Stimulated activated CD8-positive, alpha-beta memory T cell treated with anti-CD3 and anti-CD28 coated beads, Interleukin-7, amount 100 ng/mL, for 1 hour (primary cell): ENCODE measurements around the gene TMEM269.
"Not testable (repeated sequence)": the region's sequence is repeated elsewhere in the genome, so short reads cannot be mapped to it uniquely, and the experiment has no call there.

Experiments
- DNase-seq, 2 donors: peaks; one replicate each; pipeline ENCODE4 v3.0.0-alpha.2; 2020; ENCODE audit warnings: low read depth in 2 of 2

The TMEM269 gene

DNA sequence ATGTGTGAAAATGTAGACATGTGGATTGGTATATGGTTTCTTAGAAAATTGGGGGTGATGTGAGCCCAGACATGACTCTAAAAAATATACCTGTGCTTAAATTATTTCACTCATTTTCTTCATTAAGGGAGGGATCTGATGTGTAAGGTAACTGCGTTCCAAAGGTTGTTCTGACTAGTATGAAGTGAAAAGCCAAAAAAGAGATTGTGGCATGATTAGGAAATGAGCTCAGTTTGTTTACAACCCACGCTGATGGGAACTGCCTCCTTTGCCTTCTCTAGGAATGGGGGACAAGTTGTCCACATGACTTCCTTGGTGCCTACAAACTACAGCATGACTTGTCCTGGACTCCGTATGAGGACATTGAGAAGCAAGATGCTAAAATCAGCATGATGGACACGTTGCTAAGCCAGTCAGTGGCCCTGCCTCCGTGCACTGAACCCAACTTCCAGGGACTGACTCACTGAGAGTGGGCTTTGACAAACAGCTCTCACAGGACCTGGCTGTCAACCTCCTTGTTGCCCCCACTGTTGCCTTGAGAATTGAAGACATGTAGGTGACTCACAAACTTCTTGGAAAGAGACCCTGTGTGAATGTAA, 9.8 kb upstream of the TMEM269 start:
- DNase-seq, result no peak

DNA sequence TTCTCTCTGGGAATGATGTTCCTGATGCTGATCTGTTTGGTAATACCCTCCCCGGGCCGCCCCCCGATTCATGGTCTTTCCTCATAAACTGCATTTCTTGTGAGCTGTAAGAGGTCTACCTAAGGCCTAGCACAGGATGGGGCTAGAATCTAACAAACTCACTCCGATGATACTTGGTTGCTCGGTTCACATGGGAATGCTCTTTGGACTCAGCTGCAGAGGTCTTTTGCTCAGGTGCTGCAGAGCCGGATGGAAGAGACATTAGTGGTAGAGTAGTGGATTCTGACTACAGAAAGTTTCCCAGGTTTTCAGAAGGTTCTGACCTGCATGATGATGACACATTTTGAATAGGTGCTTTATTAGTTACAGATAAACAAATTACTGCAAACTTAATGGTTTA, 8.3 kb upstream of the TMEM269 start:
- DNase-seq, result no peak

DNA sequence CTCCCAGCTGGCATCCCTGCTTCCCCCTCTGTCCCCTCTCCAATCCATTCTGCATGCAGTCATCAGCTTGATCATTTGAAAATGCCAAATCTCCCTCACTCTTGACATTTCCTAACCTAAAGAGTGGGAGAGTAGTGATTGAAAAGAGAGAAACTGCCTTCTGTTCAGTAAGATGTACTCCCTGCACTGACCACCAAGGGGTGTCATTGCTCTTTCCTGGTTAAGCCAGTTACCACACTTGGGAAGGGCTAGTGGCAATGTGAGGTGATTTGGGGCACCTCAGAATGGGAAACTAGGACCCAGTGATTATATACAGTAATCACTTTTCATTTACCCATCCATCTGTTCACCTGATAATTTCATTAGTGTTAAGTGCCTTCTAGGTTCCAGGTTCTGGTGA, 6.9 kb upstream of the TMEM269 start:
- DNase-seq, result no peak

DNA sequence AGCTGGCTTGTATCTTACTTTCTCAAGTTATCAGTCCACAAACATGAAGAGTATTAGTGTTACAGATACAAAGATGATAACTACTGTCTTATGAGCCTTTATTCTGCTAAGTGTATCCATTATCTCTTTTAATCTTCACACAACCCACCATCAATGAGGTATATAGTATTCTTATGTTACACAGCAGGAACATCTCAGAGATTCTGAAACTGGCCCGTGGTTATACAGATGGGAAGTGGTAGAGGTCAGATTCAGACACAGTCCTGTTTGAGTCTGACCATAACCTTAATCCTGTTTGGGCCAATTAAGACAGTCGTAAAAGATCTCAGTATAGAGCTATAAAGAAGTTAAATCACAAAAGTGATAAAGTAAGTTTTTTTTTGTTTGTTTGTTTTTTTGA, 5.1 kb upstream of the TMEM269 start:
- no peak for DNase-seq

DNA sequence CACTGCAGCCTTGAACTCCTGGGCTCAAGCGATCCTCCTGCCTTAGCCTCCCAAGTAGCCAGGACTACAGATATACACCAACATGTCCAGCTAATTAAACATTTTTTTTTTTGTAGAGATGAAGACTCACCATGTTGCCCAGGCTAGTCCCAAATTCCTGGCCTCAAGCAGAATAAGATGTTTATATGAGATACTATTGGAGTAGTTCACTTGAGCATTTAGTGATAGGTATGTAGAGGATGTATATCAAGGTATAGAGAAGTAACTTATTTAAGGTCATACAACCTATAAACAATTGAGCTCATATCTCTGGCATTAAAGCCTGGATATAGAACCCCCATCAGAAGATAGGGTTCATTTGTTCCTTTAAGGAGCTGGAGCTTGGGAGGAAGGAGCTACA, 4.6 kb upstream of the TMEM269 start:
- DNase-seq, result no peak

DNA sequence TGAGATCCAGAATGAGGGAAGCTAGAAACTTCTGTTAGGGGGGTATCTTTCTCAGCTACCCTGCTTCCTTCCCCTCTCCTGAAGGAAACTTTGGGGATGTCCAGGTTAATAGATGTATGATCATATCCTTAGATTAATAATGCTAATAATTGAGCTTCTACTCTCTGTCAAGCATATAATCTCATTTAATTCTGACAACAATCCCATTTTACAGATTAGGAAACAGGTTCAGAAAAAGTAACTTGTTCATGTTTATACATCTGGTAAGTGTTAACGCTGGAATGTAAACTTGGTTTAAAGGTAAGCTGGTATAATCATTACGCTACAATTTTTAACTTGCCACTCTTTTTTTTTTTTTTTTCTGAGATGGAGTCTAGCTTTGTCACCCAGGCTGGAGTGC, 1.7 kb upstream of the TMEM269 start:
- no peak for DNase-seq

DNA sequence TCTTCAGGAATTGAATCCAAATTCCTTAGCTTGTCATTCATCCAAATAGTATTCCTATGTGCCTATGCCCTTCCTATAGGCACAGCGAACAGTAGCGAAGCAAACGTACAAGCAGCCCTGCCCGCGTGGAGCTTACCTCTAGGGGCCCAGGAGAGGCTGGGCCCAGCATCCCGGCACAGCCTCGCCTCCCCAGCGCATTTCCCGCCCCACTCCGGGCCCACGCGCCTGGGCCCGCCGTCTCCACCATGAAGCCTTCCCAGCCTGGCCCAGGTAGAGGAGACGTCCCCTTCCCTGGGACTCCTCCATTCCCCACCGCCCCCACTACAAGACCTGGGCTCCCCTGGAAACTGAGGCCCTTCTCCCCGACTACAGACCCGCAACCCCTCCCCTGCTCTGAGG, 245 bp upstream of the TMEM269 start:
- no peak for DNase-seq

DNA sequence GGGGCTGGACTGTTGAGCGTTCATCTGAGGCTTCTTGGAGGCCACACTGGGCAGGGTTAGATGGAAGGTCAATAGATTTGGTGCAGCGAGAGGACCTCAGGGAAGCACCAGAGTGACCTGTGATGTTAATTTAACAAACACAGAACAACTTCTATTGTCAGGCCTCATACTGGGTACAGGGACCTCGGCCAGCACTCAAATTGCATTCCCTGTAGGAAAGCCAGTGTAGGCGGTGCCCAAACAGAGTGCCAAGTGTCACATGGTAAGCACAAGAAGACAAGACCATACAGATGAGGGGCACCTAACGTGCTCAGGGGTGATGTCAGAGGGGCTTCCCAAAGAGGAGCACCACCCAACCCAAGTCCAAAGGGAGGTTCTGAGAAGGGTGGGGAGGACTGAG, 1.3 kb downstream of the TMEM269 start:
- no peak for DNase-seq

DNA sequence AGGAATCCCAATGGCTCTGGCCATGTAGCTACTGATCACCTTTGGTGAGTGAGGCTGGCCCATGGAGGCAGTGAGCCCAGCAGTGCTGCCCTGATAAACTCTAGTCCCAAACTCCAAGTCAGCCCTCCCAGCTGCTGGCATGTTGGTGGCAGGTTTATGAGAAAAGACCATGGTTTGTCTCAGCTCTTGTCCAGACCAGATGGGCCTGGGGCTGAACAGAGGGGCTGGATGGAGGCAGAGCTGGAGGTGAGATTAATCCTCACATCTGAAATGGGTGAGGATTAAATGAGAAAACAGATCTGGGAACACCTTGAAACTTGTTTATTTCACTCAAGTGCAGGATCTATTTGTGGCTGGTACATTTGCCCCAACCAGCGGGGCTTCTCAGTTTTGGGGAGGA, 3.2 kb downstream of the TMEM269 start:
- DNase-seq, result no peak

DNA sequence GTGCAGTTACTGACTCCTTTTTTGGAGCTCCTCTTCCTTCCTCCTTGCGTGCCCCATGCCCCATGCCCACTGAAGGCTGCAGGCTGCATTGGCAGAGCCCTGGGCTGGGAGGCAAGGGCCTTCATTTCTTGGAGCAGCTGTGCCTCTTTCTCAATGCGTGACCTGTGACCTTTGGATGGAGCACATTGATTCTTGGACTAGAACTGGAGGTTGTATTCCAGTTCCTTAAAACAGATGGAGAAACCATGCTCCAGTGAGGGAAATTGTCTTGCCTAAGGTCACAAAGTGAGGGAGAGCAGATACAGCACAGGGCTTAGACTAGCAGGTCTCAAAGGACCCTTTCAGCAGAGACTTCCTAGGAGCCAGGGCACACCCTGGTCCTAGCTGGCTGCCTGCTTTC, 9.0 kb downstream of the TMEM269 start:
- DNase-seq, result no peak

DNA sequence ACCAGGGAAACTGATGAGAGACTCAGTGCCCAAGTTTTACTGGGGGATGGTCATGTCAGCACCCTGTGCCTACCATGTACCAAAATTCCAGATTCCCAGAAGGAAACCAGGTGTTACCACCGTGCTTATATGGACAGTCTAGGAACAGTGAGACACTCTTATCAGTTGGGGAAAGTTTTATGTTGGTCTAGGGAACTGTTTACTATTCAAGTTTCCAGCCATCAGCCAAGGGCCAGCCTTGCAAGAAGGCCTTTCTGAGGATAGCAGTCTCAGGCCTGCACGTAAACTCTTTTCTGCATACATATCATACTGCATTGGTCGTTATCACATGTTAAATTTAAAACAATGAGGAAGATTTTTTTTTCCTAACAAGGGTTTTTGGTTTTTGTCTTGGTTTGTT, 12.6 kb downstream of the TMEM269 start:
- DNase-seq, result no peak

DNA sequence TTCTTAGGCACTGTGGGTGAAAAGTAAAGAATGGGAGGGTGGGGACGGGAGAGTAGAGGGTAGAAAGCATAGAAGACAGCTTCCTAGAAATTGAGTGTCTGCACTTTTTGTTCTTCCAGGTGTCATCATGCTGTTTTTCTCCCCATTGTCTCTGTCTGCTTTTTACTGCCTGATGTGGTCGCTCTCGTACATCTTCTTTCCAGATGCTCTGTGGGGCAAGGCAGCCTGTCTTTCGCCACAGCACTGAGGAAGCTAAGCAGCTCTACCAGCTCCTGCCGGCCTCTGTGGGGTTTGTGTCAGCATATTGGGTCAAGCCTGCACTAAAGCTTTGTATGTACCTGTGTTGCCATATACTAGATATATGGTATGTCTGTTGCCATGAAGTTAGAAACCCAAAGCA, 13.2 kb downstream of the TMEM269 start:
- no peak for DNase-seq

DNA sequence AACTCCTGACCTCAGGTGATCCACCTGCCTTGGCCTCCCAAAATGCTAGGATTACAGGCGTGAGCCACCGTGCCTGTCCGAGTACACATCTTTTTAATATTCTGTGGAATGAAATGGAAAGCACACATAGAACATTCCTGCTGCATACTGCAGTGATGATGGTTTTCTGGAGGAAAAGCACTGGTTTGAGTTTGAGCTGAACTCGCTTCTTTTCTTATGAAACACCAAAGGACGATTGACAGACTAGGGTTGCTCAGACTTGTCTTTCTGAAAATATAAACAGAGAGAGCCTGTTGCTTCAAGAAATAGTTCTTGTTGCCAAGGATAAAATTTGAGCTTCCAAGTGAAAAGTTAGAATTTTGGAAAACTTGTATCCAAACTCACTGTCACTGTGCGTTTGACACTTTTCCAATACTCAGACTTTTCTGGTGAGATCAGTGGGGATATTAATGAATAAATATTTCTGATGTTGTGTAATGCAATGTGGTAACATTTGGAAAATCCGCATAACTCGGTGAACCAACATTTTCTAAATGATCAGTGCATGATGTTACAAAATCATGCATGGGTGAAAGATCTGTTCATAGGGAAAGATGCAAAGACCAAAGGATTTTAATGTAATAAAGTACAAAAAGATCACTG, 17.2 kb downstream of the TMEM269 start:
- no peak for DNase-seq

DNA sequence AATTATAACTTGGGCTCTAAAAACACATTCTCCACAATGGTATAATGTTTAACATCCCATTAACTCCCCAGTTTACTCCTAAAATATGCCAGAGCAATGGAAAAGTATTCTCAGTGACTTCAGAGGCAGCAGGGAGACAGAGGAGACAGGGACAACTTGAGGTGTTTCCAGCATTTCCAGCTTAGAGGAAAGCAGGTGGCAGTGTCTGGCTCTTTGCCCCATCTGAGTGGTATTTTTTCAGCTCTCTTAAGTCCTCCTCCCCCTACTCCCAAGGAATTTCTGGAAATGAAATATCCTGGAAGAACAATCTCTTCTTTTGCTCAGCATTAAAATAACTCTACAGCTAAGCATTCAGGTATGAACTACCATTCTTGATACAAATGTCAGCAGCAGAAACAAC, 21.4 kb downstream of the TMEM269 start:
- no peak for DNase-seq

DNA sequence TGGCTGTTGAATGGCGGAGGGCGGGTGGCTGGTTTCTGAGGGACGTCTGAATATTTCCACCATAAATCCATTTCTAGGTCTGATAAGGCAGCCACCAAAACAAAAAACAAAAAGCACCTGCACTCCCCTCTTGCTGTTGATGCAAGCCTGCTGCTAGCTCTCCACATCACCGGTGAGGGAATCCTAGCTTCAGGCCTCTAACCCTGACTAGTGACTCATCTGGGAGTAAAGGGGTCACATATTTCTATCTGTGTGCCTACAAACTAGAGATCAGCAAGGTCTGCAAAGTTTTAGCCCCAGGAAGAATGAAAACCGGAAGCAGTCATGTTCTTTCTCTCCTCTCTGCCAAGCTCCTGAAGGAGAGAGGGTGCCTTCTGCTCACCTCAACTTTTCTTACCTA, 21.8 kb downstream of the TMEM269 start:
- DNase-seq, result no peak

DNA sequence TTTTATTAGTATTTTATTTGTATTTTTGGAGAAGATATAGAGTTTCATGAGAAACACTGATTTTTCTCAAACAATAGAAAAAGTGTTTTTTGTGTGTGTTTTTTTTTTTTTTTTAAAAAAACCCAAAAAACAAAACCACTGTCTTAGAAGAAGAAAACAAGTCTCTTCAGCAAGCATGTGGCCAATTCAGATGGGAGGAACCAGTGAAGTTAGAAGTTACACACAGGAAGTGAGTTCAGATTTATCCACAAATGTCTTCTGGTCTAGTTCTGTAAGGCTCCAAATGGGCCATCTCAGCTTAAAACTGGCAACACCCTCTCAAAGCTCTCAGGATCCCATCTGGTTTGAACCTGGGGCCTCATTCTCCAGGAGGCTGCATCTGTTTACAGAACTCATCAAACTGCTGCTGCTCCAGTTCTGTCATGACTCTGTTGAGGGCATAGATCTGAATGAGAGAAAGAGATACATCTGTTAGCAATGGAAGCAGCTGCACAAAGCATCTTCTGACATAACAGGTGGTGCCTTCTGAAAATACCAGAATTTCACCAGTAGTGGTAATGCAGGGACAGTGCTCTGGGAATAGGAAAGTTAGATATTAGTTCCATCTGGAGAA, 22.4 kb downstream of the TMEM269 start:
- DNase-seq, result no peak

DNA sequence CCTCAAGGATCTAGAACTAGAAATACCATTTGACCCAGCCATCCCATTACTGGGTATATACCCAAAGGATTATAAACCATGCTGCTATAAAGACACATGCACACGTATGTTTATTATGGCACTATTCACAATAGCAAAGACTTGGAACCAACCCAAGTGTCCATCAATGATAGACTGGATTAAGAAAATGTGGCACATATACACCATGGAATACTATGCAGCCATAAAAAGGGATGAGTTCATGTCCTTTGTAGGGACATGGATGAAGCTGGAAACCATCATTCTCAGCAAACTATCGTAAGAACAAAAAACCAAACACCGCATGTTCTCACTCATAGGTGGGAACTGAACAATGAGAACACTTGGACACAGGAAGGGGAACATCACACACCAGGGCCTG, 30.0 kb downstream of the TMEM269 start:
- not testable (repeated sequence) for DNase-seq

DNA sequence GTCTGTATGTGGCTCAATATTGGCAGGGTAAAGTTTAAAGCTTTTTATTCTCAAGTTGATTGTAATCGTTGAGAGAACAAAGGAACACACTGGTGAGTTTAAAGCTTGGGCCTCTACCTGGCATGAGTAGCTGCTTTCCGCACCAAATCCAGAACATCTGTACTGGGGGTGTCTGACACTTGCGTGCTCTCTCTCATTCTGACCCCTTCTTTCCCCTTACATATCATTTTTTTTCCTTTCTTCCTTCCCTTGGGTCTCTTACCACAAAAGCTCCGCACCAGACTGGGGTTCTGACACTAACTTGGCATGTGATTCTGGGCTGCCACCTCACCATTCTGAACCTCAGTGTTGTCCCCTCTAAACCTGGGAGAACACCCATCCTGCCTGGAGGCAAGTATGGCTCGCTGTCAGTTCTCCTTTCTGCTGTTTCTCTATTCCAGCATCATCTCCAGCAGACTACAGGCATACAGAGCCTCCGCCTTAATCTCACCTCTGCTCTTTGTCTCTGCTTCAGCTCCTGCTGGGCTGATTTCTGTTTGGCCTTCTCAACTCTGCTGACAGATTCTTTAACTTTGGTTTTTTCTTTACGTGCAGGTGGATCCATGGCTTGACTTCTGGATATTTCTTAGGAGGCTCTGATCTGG, 31.3 kb downstream of the TMEM269 start:
- no peak for DNase-seq

DNA sequence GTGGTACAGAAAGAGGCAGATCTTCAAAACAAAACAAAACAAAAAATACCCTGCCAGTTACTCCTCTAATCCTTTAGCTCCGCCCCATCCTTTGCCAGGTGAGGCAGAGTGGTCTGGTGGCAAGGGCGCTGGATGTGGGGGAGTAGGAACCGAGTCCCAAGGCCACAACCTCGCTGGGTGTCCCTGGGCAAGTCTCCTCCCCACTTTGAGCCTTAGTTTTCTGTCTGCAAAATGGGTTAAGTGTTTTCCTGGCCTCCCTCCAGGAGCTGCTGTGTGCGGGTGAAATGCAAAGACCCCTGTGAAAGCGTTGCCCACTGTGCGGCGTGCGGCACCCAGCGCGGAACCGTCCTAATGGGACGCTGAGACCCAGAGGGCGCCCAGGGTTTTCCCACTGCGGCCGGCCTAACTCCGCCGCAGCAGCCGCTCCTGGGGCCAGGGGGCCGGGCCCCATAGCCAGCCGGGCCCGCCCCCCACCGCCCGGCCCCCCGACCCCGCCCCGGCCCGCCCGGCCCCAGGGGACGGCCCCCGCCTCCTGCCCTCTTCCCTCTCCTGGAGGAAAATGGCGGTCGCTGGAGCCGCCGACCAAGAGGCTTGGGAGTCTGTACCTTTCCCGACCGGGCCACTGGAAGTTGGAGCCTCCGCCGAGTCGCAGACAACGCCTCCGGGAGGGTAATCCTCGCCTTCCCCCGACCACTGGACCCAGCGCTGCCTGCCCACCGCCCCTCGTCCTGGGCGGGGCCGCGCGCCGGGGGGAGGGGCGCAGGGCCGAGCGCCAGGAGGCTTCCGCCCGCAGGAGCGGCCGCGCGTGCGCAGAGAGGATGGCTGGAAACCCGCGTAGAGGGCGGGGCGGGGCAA, 32.0 kb downstream of the TMEM269 start, which contains the start of the genes ERMAP and SVBP:
Gene ERMAP, plus strand, starts transcription at position 538 of the 855 bp plus-strand sequence. CDS start 13,327 bp downstream, outside the sequence.
Gene SVBP, minus strand, starts transcription at position 813 of the 855 bp plus-strand sequence. CDS start 853 bp downstream, outside the sequence.
- DNase-seq, result peak; percentile 93 to 95

DNA sequence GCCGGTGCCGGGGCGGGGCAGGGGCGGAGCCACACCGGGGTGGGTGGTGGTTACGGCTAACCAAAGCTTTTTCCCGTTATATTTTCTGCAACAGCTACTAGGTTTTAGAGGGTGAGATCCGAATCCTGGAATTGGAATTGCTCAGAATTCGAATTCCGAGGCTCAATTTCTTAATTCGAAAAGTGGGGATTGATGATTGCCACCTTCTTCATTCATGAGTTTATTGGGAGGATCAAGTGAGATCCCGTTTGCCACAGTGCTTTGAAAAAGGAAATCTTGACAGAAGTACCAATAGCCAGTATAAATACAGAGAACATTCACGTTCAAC, 32.6 kb downstream of the TMEM269 start:
- no peak for DNase-seq

DNA sequence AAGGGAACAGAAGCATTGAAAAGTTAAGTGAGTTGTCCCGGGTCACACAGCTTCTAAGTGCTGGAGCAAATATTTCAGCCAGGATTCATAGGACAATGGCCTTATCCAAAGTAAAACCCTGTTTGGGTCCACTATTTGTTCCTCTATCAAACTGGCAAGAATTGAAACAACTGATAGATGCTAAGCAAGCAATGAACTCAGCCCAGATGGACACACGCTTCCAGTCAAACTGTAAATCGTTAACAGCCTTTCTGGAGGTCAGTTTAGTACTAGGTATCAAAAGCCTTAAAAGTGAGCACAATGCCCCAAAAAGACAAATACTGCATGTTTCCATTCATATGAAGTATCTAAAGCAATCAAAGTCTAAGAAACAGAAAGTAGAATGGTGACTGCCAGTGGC, 33.2 kb downstream of the TMEM269 start:
- DNase-seq, result no peak

DNA sequence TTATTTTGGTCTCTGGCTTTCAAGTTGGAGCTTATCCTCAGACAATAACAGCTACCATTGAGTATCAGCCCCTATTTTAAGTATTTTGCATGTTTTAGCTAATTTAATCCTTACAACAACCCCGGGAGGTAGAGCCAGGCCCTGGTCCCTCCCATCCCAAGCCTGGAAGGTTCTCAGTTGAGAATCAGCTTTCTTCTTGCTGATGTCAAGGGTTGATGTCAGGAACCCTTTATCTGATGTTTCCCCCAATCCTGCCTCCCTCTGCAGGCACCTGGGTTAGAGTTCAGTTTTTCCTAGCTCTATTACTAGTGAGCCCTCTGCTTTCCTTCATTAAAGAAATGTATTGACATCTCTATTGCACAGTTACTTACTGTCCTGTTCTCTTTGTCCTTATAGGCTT, 36.0 kb downstream of the TMEM269 start:
- no peak for DNase-seq
